NCI-H2107 treated with DMSO at 0.1 percent for 48 hours (cell line): ENCODE data around the gene YIPF5.

Experiments
- DNase-seq: peaks from one replicate; lab custom pipeline; 2025; ENCODE audit not compliant: unreplicated experiment; lab: John Stamatoyannopoulos, UW

The YIPF5 gene

DNA sequence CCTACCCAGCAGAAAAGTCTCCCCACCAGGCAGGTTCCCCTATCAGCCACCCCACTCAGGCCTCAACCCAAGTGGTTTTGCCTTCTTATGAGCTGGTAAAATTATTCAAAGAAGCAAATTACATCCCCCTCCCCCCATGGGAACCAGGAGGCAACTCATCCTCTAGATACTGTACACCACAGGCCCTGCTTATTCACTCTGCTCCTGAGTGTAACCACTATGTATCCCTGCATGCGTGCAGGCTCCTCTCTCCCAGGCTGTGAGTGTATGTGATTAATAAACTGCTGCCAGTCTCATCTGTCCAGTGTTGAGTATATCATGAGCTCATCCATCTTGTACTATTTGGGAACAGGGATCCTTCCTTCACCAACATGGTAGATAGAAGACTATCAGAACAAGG is 8.8 kb upstream of the YIPF5 start:
- no peak for DNase-seq

DNA sequence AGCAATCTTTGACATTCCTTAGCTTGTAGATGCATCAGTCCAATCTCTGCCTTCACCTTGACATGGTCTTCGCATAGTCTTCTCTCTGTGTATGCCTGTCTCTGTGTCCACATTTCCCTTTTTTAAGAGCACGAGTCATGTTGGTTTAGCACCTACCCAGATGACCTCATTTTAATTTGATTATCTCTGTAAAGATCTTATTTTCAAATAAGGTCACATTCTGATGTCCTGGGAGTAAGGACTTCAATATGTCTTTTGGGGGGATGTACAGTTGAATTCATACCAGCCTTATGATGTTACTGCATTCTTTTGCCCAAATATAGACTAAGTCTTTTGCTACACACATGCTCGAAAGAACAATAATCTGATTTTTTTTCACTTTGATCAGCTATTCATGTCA is 7.1 kb upstream of the YIPF5 start:
- no peak for DNase-seq

DNA sequence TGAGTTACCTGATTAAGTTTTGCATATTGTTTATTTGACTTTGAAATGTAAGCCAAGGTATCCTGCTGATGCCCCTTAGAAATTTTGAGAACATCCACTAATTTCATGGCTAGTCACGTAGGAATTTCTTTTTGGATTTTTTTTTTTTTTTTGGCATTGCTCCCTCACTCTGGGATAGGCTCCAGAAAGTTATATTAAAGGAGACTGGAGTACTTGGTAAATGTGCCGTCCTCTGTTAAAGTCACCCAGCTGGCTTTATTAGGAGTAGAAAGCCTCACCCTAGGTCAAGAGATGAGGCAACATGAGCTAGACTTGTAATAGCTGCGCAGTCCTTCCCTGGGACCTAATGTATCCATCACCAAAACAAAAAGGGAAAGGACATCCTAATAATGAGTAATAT is 3.3 kb upstream of the YIPF5 start:
- no peak for DNase-seq

DNA sequence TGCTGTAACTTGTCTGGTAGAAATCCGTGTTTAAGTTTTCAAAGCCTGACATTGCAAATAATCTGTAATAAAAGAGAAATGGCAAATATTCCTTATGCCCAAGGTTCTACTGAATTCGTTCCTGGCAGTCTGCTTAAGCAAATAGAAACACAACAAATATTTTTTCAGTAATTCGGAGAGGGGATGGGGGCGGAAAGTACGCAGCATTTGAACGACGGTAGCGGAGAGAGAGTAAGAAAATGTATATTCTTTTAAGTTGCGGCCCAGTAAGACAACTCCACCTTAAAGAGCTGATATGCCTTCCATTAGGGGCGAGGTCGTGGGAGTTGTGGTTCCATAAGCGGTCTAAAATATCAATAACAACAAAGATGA is 569 bp downstream of the YIPF5 start:
- no peak for DNase-seq

DNA sequence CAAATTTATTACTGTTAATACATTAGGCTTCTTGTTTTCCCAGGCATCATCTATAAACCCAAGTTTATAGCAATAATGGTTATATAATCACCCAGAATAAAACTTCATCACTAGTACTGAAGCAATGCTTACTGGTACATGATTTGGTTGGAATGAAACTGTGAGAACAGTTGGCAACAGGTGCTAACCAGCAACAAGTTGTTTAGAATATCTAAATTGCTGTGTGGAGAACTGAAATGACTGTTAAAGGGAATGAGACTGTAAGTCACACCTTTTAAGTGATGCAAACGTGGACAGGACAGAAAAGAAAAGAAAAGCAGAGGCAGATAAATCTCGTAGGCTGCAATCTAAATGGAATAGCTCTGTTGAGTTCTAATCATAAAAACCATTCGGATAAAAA is 2.5 kb downstream of the YIPF5 start:
- DNase-seq, result no peak

DNA sequence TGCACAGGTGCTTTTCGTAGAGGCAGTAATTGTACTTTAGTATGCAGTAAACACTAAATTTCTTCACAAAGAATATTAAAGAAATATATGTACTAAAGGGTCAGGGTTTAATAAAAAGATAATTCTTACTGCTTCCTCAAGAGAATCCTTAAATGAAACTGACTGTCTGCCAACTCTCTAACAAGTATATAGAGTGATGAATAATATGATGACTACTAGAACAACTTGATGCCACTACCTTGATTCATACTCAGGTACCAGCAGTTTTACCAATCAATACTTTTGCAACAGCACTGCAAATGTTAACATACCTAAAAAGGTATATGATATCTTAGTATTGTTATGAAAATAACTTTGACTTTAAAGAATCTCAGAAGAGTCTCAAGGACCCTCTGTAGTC is 3.8 kb downstream of the YIPF5 start:
- no peak for DNase-seq

DNA sequence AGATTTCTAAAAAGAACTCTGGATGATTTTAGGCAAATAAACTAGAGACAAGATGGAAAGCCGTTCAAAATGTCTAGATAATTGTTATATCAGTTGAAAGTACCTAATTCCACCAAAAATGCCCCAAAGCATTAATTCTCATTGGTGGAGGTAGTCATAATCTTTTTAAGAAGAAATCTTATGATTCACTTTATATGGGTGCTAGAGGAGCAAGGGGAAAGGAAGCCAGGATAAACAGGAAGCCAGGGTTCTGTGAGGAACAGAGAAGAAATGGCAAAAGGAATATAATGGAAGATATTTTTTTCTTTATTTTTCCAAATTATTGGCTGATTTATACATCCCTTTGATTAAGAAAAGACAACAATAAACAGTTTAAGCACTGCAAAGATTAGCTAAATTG is 7.8 kb downstream of the YIPF5 start:
- DNase-seq, result no peak

DNA sequence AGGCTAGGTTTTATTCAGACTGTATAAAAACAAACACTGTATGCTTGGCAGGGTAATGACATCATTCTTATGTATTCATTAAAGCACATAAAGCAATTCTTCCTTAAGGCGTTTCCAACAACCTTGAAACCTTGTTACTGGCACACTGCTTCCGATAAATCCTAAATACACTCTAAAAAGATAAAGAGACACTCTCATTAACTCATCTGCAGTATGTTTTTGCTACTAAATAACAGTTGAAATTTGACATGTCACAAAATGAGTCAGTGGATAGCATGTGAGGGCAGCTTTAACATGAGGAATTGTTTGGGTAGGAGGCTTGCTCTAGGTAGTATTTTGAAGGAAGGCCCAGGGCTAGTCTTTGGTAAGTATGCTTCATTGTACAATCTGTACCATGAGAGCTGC is 13.7 kb downstream of the YIPF5 start:
- DNase-seq, result no peak

DNA sequence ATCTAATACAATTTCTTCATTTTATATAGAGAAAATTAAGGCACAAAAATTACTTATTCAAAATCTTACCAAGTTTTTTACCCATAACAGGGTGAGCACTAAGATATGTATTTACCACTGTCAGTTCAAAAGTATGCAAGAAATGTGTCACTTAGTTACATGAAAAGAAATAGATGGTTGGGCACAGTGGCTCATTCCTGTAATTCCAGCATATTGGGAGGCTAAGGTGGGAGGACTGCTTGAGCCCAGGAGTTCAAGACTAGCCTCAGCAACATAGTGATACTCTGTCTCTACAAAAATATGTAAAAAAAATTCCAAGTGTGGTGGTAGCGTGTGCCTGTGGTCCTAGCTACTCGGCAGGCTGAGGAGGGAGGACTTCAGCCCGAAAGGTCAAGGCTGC is 19.4 kb downstream of the YIPF5 start:
- no peak for DNase-seq

DNA sequence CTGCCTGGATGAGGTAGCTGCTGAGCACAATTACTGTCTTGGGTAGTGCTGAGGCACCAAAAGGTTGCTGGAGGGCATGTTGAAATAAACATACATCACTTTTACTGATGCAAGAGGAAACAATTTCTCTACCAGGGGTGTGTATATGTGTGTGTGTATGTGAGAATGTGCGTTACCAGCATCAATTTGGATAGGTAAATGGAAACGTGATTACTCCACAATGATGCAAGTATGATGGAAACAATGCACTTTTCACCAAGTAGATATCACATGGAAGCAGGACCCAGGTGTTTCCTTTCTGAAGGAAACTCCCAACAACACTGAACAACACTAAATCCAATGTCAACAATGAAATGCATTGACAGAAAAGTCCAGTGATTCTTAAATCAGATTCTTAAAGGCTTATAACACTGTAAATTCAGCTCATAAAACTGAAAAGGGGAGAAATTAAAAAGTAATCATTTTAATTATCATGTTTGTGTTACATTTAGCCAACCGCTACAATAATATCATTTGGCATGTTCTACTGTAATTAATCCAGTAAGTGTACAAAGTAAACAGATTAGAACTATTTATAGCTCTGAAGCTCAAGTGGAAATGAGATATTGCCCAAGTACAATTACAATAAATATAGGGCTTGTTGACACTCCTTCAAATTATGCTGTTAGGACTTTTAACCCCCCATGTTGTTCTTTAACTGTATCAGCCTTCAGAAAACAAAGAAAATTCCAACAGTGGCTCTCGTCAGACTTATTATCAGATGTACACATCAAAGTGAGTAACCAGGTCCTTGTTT is 25.3 kb downstream of the YIPF5 start:
- DNase-seq, result peak; percentile 15

DNA sequence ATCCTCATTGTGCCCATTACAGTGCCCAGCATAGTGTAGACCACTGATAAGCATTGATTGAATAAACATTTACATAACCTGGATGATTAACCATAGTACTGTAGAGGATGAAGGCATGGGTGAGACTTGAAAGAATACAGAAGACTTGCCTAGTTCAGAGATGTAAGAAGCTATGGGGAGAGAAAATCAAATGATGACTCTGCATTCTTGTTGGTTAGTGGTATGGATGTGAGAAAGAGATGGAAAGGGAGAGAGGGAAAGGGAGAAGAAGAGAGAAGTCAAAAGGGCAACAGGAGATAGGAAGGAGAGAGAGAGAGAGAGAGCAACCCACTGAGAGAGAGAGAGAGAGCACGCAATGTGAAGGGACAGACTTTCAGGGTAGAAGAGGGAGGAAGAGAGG is 26.8 kb downstream of the YIPF5 start:
- no peak for DNase-seq

DNA sequence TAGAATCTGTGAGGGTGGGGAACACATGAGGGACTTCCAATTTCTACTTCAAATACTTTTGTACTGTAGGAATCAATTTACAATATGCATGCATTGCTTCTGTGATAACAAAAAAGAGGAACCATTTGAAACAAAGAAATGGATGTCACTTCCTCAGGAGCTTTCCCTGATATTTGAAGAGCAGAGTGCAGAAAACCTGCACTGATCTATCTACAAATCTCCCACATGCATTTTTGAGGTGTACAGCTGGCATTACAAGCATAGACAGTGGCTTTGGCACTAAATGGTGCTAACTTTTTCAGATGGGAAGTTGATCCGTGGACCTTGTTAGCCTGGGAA is 27.7 kb downstream of the YIPF5 start:
- DNase-seq, result no peak

DNA sequence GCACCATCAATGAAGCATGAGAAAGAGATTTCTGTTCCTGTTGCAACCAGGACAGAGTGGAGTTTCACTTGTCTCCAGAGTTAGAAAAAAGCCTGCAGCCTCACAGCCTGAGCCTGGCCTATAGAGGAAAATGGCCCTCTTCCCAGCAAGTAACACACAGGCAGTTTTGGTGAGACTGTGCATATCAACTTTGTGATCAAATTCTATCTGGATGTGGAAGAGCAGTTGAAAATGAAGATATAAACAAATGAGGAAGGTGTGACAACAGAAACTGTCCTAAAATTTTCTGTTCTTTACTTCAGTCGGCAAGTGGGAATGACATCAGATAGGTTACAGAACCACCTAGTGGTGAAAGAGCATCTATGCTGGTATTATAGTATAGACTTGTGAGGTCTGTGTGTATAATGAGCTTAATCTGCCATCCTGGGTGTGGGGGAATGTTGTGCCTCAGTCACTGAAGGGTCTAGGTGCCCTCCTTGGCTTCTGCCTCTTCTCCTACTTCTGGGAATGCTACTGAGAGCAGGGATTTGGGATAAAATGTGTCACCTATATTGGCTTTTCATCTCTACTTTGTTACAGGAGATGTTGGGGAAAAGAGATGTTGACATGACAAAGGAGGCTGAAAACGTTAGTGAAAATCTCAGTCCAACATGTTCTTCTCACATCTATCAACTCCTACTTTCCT is 28.2 kb downstream of the YIPF5 start:
- DNase-seq, result peak; percentile 42

DNA sequence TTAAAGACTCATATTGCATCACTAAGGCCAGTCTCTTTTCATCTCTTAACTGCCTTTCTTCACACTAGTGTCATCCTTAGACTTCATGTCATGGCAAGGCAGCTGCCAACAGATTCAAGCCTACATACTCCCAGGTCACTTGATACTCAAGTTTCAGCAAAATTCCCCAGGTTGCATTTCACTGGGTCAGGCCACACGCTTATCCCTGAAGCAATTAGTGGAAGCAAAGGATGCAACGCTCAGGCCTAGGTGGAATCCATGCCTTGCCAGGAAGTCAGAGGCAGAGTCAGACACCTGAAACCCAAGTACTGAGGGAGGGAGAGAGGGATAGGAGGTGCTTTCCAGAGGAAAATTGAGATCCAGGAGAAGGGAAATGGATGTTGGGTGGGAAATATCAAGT is 28.9 kb downstream of the YIPF5 start:
- peak; percentile 9 for DNase-seq

DNA sequence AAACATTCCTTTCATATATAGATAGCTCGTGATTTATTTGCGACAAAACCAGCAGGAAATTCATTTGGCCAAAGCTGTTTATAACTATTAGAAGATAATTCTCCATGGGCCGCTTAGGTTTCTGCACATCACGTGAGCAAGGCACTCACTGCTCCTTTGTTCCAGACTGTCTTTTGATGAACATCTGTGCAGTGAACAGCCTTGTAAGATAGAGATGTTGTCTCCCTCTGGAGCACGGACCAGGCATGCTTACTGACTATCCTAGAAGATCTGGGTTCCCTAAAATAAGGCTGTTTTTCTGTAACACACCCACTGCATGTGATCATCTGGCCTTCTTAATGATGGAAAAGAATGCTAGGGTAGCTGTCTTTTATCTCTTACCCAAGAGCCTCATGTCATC is 30.9 kb downstream of the YIPF5 start:
- no peak for DNase-seq

DNA sequence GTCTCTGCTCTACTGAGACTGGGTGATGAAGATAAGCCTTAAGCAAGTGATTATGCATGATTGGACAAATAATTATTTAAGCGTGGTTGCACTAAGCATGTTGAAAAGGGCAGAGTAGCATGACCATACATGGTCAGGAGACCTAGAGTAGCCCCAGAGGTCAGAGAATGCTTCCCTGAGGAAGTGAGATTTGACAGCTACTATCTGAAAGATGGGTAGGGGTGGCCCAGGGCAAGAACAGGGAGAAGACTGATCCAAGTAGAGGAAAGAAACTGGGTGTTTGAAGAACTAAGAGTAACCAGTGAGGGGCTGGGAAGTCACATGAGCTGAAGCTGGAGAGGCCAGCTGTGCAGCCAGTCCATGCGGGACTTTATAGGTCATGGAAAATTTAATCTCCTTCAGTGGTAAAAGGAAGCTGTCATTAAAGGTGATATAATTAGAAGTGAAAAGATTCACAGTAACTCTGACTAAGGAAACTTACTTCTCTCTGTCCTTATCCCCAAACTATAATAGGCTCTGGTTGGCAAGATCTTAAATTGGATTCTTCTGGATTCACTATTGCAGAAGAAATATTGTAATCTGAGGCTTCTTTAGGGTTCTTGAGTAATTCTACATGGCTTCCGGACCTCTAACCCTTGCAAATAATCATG is 35.2 kb downstream of the YIPF5 start:
- DNase-seq, result no peak

DNA sequence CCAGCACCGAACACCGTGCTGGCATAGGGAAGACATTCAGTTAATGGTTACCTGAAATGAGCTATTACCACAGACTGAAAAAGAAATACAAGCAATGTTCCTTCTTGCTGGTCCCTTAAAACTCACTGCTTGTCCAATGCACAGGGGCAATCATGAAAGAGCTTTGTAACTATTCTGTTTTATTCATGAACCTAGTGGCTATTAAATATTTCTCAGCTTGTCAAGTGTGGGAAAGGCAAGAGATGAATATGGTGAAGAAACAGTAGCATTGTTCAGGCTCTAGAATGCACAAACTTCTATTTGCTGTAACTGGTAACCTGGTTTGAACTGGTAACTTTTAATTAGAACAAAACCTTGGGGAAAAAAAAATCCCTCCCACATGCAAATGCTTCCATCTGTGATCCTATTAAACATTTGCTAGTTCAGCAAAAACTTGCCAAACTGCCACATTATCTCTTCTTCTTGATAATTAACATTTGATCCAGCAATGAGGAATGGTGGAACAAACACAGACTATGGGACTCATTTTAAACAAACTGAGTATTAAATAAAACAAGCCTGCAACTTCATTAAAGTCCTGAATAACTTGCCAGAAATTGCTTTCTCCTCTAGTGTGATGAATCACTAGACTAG is 36.1 kb downstream of the YIPF5 start:
- no peak for DNase-seq

DNA sequence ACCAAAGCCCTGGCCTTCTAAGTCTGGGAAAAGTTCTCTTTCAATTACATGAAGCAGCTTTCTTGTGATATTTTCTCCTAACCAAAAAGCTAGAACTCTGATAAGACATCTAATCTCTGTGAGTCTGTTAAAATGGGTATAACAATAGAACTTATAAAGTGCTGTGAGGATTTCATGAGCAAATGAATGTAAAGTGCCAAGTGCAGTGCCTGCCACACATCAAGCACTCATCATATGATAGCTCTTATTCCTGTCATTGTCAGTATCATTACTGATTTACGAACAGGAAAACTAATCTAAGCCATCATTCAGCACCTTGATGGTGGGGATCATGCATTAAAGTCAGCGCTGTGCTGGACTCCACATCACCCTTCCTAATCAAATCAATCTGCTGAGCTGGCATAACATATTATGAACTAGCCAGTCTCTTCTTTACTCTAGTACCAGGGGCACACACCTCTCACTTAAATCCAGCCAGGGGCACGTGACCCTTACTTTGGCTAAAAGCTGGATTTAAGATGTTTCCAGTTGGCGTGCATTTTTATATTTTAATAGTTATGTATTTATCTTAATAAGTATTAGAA is 37.3 kb downstream of the YIPF5 start:
- DNase-seq, result no peak

DNA sequence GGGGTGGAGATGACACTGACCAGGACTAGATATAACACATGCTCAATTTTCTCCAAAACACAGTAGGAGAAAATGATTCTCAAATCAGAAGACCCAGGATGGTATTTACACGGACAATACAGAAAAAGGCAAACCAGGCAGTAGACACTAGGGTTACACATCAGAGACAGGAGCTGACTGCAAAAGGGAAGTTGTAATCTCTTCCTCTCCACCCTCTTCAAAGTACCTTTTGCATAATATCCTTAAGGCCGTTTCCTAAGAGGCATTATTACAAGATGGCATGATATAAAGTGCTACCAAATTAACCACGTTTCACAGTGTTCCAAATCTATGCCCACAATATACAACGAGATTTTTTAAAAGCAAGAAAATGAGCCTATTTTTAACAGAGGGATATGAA is 39.2 kb downstream of the YIPF5 start:
- DNase-seq, result no peak

DNA sequence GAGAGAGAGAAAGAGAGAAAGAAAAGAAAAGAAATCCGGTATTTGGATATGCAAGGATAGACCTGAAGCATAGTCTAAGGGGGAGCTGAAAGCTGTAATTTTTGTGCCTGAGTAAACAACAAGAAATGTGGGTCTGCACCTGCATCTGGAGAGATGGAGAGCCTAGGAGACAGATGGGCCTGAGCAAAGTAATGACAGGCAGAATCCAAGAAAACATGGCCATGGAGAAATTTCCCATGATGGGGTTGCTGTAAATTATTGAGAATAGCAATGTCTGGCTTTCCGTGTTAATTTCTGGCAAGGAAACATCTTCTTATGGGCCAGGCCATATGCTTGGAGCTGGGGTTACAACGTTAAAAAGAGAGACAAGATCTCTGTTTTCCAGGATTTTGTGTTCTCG is 40.2 kb downstream of the YIPF5 start:
- DNase-seq, result no peak

DNA sequence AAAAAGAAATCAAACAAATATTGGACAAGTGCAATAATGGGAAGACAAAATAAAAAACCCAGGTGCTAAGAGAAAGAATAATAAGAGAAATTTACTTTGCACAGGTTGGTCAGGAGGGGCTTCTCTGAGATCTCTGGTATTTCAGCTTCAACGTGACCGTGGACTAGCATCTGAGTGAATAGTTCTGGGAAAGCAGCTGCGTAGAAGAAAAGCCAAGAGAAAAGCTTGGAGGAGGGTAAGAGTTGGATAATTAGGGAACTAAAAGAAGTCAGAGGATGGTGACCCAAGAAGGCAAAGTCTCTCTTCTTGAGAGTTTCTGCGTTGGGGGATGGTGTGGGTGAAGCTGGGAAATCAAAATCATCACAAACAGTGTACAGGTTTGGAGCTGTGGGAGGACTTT is 41.6 kb downstream of the YIPF5 start:
- no peak for DNase-seq

DNA sequence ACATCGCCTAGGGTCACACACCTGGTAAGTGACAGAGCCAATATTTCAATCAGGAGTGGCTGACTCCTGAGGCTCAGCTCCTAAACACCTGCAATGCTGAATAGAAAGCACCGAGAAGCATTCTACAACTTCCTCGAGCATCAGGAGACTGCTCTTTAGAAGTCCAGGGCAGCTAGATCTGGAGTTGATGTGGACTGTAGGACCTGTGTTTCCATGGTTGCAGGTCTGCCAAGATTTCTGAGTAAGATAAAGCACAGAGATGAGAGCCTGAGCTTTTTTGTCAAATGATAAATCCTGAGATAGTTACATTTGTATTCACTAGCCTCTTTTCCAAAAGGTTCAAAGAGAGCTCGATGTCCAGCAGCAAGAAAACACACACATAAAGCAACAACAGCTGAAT is 43.8 kb downstream of the YIPF5 start:
- DNase-seq, result no peak
